WTC11 (cell line): ENCODE data around the gene FCHSD2. TPM values are rescaled to one million over a fixed set of nuclear protein-coding genes. Genes with fewer than 3 reads are reported as not detected.

Experiments used
- ATAC-seq: fragments of 200-7000 bp; cut with Tn5 transposase; 2 replicates; pipeline ENCODE4 v1.10.0; 2021; ENCODE audit warnings: mild to moderate bottlenecking, moderate library complexity
- CTCF ChIA-PET: fragments of 300-600 bp; sonication (Branson Sonifier 250); formaldehyde crosslinking; loops from one replicate; lab custom pipeline; 2021; ENCODE audit warnings: antibody characterized with exemption; lab: Charles Lee
- POLR2A ChIA-PET: fragments of 350-600 bp; sonication (Branson Sonifier 250); formaldehyde crosslinking; loops from one replicate; lab custom pipeline; 2021; ENCODE audit warnings: antibody characterized with exemption; lab: Charles Lee
- DNase-seq: peaks from one replicate; pipeline ENCODE4 v3.0.0; 2021; ENCODE audit warnings: low spot score
- H3K27ac Mint-ChIP-seq: 2 replicates; pipeline ENCODE4 v1.8.0; 2021; ENCODE audit warnings: mixed read lengths
- H3K27me3 Mint-ChIP-seq: 2 replicates; pipeline ENCODE4 v1.8.0; 2021; ENCODE audit warnings: low read depth, mild to moderate bottlenecking, moderate library complexity, mixed read lengths
- H3K36me3 Mint-ChIP-seq: 2 replicates; pipeline ENCODE4 v1.8.0; 2021; ENCODE audit warnings: mixed read lengths
- H3K4me1 Mint-ChIP-seq: 2 replicates; pipeline ENCODE4 v1.8.0; 2022; ENCODE audit warnings: mixed read lengths
- H3K4me3 Mint-ChIP-seq: 2 replicates; pipeline ENCODE4 v1.8.0; 2021; ENCODE audit warnings: mild to moderate bottlenecking, moderate library complexity, mixed read lengths
- H3K9me3 Mint-ChIP-seq: 2 replicates; pipeline ENCODE4 v1.8.0; 2021; ENCODE audit warnings: mixed read lengths
- AR ChIP-seq: fragments of 250-450 bp; sonication (Bioruptor Pico); IDR thresholded peaks from 2 replicates; pipeline ENCODE4 v1.9.0; 2021; ENCODE audit warnings: mild to moderate bottlenecking
- CTCF ChIP-seq: fragments of 200-600 bp; IDR thresholded peaks from 2 replicates; pipeline ENCODE4 v1.8.0; 2022; ENCODE audit warnings: antibody characterized with exemption
- ELF4 ChIP-seq: sonication (generic); formaldehyde crosslinking; IDR thresholded peaks from 2 replicates; pipeline ENCODE4 v1.8.1; 2022; ENCODE audit warnings: low read depth, mild to moderate bottlenecking, moderate library complexity, missing genetic modification reagents
- EMX1 ChIP-seq: fragments of 250-450 bp; sonication (Bioruptor Pico); IDR thresholded peaks from 2 replicates; pipeline ENCODE4 v1.8.0; 2021; ENCODE audit warnings: mild to moderate bottlenecking
- ESRRA ChIP-seq: sonication (generic); formaldehyde crosslinking; IDR thresholded peaks from 2 replicates; pipeline ENCODE4 v1.8.1; 2022; ENCODE audit warnings: mild to moderate bottlenecking, missing genetic modification reagents, borderline replicate concordance
- GABPB1 ChIP-seq: sonication (generic); formaldehyde crosslinking; IDR thresholded peaks from 2 replicates; pipeline ENCODE4 v1.8.1; 2023; ENCODE audit warnings: mild to moderate bottlenecking, missing genetic modification reagents
- HMGXB4 ChIP-seq: sonication (generic); formaldehyde crosslinking; IDR thresholded peaks from 2 replicates; pipeline ENCODE4 v1.8.1; 2023; ENCODE audit warnings: mild to moderate bottlenecking, moderate library complexity, missing genetic modification reagents
- IRF1 ChIP-seq: sonication (generic); formaldehyde crosslinking; IDR thresholded peaks from 2 replicates; pipeline ENCODE4 v1.8.0; 2023; ENCODE audit warnings: missing genetic modification reagents
- MXD4 ChIP-seq: fragments of 250-450 bp; sonication (Bioruptor Pico); IDR thresholded peaks from 2 replicates; pipeline ENCODE4 v1.8.0; 2021; ENCODE audit warnings: mild to moderate bottlenecking, moderate library complexity, borderline replicate concordance
- NR2C2 ChIP-seq: sonication (generic); formaldehyde crosslinking; IDR thresholded peaks from 2 replicates; pipeline ENCODE4 v1.8.0; 2022; ENCODE audit warnings: mild to moderate bottlenecking, missing genetic modification reagents
- OVOL2 ChIP-seq: fragments of 250-450 bp; sonication (Bioruptor Pico); IDR thresholded peaks from 2 replicates; pipeline ENCODE4 v1.9.0; 2021; ENCODE audit warnings: mild to moderate bottlenecking, borderline replicate concordance
- PREB ChIP-seq: sonication (generic); formaldehyde crosslinking; IDR thresholded peaks from 2 replicates; pipeline ENCODE4 v1.8.1; 2022; ENCODE audit warnings: mild to moderate bottlenecking, missing genetic modification reagents, moderate library complexity, borderline replicate concordance
- TCF7 ChIP-seq: sonication (generic); formaldehyde crosslinking; IDR thresholded peaks from 2 replicates; pipeline ENCODE4 v1.8.0; 2022; ENCODE audit warnings: mild to moderate bottlenecking, low read depth, missing genetic modification reagents, moderate library complexity
- USF2 ChIP-seq: sonication (generic); formaldehyde crosslinking; IDR thresholded peaks from 2 replicates; pipeline ENCODE4 v1.8.1; 2023; ENCODE audit warnings: mild to moderate bottlenecking, missing genetic modification reagents, moderate library complexity
- ZNF317 ChIP-seq: sonication (generic); formaldehyde crosslinking; IDR thresholded peaks from 2 replicates; pipeline ENCODE4 v1.8.1; 2023; ENCODE audit warnings: low read depth, mild to moderate bottlenecking, moderate library complexity, missing genetic modification reagents, borderline replicate concordance
- ZNF396 ChIP-seq: fragments of 250-450 bp; sonication (Bioruptor Pico); IDR thresholded peaks from 2 replicates; pipeline ENCODE4 v1.8.0; 2021; ENCODE audit warnings: mild to moderate bottlenecking, moderate library complexity, borderline replicate concordance
- ZSCAN18 ChIP-seq: fragments of 250-450 bp; sonication (Bioruptor Pico); IDR thresholded peaks from 2 replicates; pipeline ENCODE4 v2.1.2; 2022; ENCODE audit warnings: mild to moderate bottlenecking, moderate library complexity
- total RNA-seq: library from RNA; stranded (reverse); gene quantifications from 3 replicates; pipeline ENCODE4 v1.2.3, GENCODE V29; 2021

FCHSD2 gene
- total RNA-seq, 1 experiment from 2014 or later = 10.1 TPM

GRCh38 chr11:73182824-73183321 is 40.8 kb upstream of the FCHSD2 start (continued):
- TF ChIP-seq IRF1 (CRISPR knock-in tag) = no peak
- TF ChIP-seq ELF4 (CRISPR knock-in tag) = no peak
- TF ChIP-seq AR = no peak
- no peak for TF ChIP-seq PREB (CRISPR knock-in tag)
- no peak for TF ChIP-seq GABPB1 (CRISPR knock-in tag)
- TF ChIP-seq ZSCAN18 = no peak

- CTCF ChIA-PET = interaction anchor here (0.7 to 7.2 kb wide), 16 partner anchors 9 to 453 kb away, joined by 3 to 83 read pairs (median 6); partner anchors contain the start of gene FCHSD2
- ATAC-seq = no peak
Measured at GRCh38 chr11:73178681-73179080, 36.6 kb upstream of the FCHSD2 start.

GRCh38 chr11:73177778-73178539 is 35.8 kb upstream of the FCHSD2 start:
- POLR2A ChIA-PET = interaction anchor here (1.1 kb wide), 1 partner anchor 36 kb away, joined by 3 read pairs; the partner anchor contains the start of gene FCHSD2
- H3K36me3 Mint-ChIP-seq = no peaks in the 10 kb centered on the region
- H3K27ac Mint-ChIP-seq = no peak overlapping the region
- peak; percentile 97 for ATAC-seq
- H3K27me3 Mint-ChIP-seq = no peaks in the 10 kb centered on the region; the same call in 1 of the 2 replicates
- TF ChIP-seq ESRRA (no peak), HMGXB4 (CRISPR knock-in tag) (no peak), MXD4 (CRISPR knock-in tag) (no peak), ELF4 (CRISPR knock-in tag) (no peak), ZNF317 (CRISPR knock-in tag) (no peak), USF2 (CRISPR knock-in tag) (no peak), NR2C2 (no peak), CTCF (peak; percentile 66), GABPB1 (CRISPR knock-in tag) (0 out of 2 replicates have a peak, but pooled peaks have one; percentile 18), ZNF396 (CRISPR knock-in tag) (no peak), OVOL2 (CRISPR knock-in tag) (no peak), TCF7 (CRISPR knock-in tag) (no peak)
- TF ChIP-seq, all 79 proteins: peak for 2
- Mint-ChIP-seq H3K4me3 (no peak overlapping the region), H3K4me1 (no peaks in the 10 kb centered on the region), H3K9me3 (peaks cover 7% of the 10 kb centered on the region; the same call in 1 of the 2 replicates)
- CTCF ChIA-PET = interaction anchor here (0.7 to 7.2 kb wide), 37 partner anchors 8 to 455 kb away, joined by 3 to 83 read pairs (median 4); partner anchors contain the start of genes FCHSD2 and STARD10
- DNase-seq = peak; percentile 83

More at GRCh38 chr11:73178681-73179080, 36.6 kb upstream of the FCHSD2 start:
- Mint-ChIP-seq H3K4me1 (no peaks in the 10 kb centered on the region), H3K27ac (no peak overlapping the region), H3K36me3 (no peaks in the 10 kb centered on the region), H3K27me3 (no peaks in the 10 kb centered on the region; the same call in 1 of the 2 replicates), H3K4me3 (no peak overlapping the region), H3K9me3 (peaks cover 7% of the 10 kb centered on the region; the same call in 1 of the 2 replicates)
- no peak for TF ChIP-seq EMX1 (CRISPR knock-in tag)
- DNase-seq = no peak
- POLR2A ChIA-PET = no interaction called here
